Activated naive CD8-positive, alpha-beta T cell treated with anti-CD3 and anti-CD28 coated beads, Interleukin-2, amount 50 U/mL, for 16 hours (primary cell): ENCODE measurements around the gene DNAJC21.
"Not testable (repeated sequence)": the region's sequence is repeated elsewhere in the genome, so short reads cannot be mapped to it uniquely, and the experiment has no call there.

ENCODE experiments used
- DNase-seq: peaks from one replicate; pipeline ENCODE4 v3.0.0-alpha.2; 2020; ENCODE audit warnings: low read depth, low spot score

Gene DNAJC21

GRCh38 chr5:34923256-34923655 lies 6.1 kb upstream of the DNAJC21 start:
- DNase-seq, result not testable (repeated sequence)

- DNase-seq, result no peak
Observed at GRCh38 chr5:34923694-34924461, 5.5 kb upstream of the DNAJC21 start.

- no peak for DNase-seq
Observed at GRCh38 chr5:34924462-34924765, 4.9 kb upstream of the DNAJC21 start.

GRCh38 chr5:34926318-34926888 lies 3.0 kb upstream of the DNAJC21 start:
- DNase-seq, result no peak

- no peak for DNase-seq
Observed at GRCh38 chr5:34927785-34928184, 1.6 kb upstream of the DNAJC21 start.

- no peak for DNase-seq
Observed at GRCh38 chr5:34928267-34928666, 1.1 kb upstream of the DNAJC21 start.

GRCh38 chr5:34929720-34930461 lies 532 bp downstream of the DNAJC21 start:
- DNase-seq, result peak; percentile 56

GRCh38 chr5:34930462-34930844 lies 1.1 kb downstream of the DNAJC21 start:
- no peak for DNase-seq

GRCh38 chr5:34930870-34931269 lies 1.5 kb downstream of the DNAJC21 start:
- DNase-seq, result no peak

- DNase-seq, result no peak
Observed at GRCh38 chr5:34932947-34933346, 3.6 kb downstream of the DNAJC21 start.

- DNase-seq, result no peak
Observed at GRCh38 chr5:34941936-34942335, 12.6 kb downstream of the DNAJC21 start.

- no peak for DNase-seq
Observed at GRCh38 chr5:34944044-34944443, 14.7 kb downstream of the DNAJC21 start.

GRCh38 chr5:34944460-34945047 lies 15.2 kb downstream of the DNAJC21 start:
- no peak for DNase-seq

- DNase-seq, result no peak
Observed at GRCh38 chr5:34957321-34957720, 28.0 kb downstream of the DNAJC21 start.

- DNase-seq, result no peak
Observed at GRCh38 chr5:34957857-34958690, 28.7 kb downstream of the DNAJC21 start.

- DNase-seq, result no peak
Observed at GRCh38 chr5:34959323-34959722, 30.0 kb downstream of the DNAJC21 start.

- no peak for DNase-seq
Observed at GRCh38 chr5:34967540-34967939, 38.2 kb downstream of the DNAJC21 start.

- DNase-seq, result no peak
Observed at GRCh38 chr5:34968258-34968657, 38.9 kb downstream of the DNAJC21 start.

- no peak for DNase-seq
Observed at GRCh38 chr5:34970552-34970951, 41.2 kb downstream of the DNAJC21 start.

- not testable (repeated sequence) for DNase-seq
Observed at GRCh38 chr5:34971655-34972054, 42.3 kb downstream of the DNAJC21 start.

- no peak for DNase-seq
Observed at GRCh38 chr5:34976347-34976746, 47.0 kb downstream of the DNAJC21 start.
